NCI-H774 (cell line): ENCODE measurements around the gene SUSD3.

ENCODE experiments used
- DNase-seq: peaks from one replicate; lab custom pipeline; 2025; lab: John Stamatoyannopoulos, UW

Gene SUSD3

DNA sequence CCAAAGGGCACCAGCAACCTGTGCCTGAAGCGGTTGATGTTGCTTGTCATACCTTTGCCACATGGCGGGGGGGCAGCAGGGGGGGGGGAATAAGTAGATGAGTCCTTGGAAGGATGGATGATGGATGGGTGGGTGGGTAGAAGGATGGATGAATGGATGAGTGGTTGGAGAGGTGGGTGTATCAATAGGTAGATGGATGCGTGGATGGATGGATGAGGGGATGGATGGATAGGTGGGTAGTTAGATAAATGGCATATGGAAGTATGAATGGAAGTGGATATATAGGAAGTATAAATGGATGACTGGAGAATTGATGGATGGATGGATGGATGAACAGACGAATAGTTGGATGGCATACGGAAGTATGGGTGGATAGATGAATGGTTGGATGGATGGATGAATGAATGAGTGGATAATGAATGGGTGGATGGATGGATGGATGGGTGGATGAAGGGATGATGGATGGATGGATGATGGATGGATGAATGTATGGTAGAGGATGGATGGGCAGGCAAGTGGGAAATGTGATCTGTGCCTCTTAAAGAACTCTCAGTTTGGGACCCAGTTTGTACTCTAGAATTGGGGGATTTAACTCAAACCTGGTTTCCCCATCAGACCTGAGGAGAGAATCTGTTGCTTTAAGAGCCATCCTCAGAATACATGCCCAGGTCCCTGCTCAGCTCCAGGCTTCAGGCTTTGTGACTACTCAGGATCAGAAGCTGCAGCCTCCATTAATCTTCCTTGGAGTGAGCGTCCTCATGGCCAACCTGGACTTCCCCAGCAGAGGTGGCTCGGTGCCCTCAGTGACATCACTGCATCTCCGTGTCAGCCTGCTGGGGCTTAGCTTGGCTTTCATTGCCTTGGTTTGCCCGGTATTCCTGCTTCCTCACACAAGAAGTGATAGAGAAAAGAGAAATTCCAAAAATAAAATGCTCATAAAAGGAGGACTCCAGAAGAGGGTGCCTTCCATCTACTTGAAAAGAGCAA, 27.6 kb upstream of the SUSD3 start:
- DNase-seq: no peak

DNA sequence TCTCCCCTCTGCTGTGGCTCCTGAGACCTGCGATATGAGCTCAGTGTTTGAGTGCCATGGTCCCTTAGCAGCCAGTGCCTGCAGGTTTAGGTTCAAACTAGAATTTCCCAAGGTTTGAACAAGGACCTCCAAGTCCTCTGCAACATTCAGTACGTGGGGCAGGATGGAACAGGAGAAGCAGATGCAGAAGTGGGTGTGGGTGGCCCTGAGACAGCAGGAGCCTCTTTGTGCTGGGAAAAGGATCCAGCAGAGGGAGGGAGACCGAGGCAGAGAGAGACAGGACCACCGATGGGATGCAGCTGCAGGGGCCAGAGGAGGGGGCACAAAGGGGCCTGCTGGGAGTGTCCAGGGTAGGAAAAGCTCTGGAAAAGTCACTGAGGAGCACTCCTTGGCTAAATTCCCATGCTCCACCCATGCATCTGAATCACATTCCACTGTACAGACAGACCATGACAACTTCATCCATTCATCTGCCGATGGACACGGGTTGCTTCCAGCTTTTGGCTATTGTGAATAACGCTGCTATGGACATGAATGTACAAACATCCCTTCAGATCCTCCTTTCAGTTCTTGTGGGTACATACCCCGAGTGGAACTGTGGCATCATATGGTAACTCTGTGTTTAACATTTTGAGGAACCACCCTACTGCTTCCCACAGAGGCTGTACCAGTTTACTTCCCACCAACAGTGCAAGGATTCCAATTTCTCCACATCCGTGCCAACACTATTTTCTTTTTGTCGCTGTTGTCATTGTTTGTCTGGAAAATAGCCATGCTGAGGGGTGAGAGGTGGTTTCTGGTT, 26.7 kb upstream of the SUSD3 start:
- DNase-seq: no peak

DNA sequence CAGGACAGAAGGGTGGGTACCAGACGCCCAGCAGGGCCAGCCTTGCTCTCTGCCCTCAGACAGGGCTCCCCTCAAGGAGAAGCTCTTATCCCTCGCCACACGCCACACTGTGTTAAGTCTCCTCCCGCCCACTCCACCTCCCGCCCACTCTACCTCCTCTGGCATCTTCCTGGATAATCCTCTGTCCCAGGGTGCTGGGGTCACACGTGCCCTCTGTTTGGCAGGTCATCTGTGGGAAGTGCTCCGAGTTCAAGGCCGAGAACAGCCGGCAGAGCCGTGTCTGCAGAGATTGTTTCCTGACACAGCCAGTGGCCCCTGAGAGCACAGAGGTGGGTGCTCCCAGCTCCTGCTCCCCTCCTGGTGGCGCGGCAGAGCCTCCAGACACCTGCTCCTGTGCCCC, 26.0 kb upstream of the SUSD3 start:
- DNase-seq: no peak

- DNase-seq: no peak
These were observed 25.0 kb upstream of the SUSD3 start for GRCh38 chr9:93033531-93033930.

DNA sequence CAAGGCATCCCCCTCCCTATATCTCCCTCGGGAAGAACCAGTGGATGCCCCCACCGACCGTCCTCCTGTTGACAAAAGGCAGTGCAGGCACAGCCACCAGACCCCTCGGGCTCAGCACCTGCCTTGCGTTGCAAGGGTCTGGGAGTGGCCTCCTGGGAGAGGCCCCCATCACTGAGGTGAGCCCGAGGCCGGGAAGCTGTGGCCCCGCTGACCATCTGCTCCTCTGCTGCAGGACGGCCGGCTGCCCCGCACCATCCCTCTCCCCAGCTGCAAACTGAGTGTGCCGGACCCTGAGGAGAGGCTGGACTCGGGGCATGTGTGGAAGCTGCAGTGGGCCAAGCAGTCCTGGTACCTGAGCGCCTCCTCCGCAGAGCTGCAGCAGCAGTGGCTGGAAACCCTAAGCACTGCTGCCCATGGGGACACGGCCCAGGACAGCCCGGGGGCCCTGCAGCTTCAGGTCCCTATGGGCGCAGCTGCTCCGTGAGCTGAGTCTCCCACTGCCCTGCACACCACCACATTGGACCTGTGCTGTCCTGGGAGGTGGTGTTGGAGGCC, 23.3 kb upstream of the SUSD3 start:
- no peak for DNase-seq

DNA sequence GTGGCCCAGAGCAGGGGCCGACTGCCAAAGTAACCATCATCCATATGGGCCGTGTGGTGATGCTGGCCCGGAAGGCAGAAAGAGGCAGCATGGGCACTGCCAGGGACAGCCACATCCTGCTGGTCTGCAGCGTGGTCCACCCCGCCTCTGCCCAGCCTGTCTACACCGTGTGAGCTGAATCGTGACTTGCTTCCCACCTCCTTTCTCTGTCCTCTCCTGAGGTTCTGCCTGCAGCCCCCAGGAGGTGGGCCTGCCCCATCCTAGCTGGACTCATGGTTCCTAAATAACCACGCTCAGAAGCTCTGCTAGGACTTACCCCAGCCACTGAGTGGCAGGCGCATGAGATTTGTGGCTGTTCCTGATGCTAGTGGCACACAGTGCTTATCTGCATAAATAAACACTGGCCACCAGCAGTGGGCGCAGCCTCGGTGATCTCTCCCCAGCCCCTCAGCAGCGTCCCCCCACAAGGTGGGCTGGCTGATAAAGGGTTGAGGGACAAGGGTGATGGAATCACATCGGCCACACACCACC, 22.6 kb upstream of the SUSD3 start:
- DNase-seq: no peak

DNA sequence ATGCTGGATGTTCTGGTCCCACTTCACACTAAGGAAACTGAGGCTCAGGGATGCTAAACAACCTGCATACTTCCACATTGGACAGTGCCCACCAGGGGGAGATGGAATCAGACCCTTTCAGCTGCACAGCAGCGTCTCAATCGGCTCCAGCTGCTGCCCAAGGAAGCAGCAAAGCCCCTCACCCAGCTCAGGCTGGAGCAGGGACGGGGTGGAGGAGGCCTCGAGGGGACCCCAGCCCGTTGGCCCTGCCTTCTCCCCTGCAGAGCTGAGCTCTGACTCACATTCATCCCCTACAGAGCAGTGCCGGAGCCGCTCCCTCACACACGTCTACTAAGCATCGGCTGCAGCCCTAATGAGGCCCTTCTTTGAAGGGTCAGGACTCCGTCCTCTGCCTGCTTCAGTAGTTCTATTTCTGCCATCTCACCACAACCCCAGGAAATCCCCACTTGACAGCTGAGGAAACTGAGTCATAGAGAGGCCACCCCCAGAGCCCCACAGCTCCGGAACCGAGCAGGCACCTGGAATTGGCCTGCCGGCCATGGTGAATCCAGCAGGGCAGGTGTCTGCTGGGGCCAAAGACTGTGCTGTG, 21.5 kb upstream of the SUSD3 start:
- DNase-seq: no peak

DNA sequence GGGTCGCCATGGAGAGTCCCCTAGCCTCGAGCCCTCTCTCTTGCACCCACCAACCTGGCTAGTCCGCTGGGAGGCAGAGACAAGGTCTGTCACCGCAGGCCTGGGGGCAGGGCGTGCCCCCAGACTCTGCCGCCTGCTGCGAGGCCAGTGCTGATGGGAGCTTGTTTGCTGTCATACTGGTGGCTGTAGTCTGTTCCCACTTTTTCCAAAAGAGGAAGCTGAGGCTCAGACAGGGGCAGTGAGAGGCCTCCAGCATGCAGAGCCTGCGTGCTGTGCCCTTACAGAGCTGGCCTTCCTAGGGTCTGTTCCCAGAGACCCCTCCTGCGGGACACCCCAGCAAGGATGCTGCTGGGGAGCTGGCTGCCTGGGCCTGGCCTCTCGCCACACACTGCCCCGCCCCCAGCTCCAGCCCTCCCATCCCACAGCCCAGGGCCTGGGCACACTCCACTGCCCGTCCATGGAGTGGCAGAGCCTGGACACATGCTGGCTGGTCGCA, 21.0 kb upstream of the SUSD3 start:
- no peak for DNase-seq

- DNase-seq: no peak
These were observed 19.6 kb upstream of the SUSD3 start for GRCh38 chr9:93038918-93039317.

GRCh38 chr9:93039456-93039855, 19.0 kb upstream of the SUSD3 start:
- no peak for DNase-seq

GRCh38 chr9:93039976-93040375, 18.5 kb upstream of the SUSD3 start:
- no peak for DNase-seq

DNA sequence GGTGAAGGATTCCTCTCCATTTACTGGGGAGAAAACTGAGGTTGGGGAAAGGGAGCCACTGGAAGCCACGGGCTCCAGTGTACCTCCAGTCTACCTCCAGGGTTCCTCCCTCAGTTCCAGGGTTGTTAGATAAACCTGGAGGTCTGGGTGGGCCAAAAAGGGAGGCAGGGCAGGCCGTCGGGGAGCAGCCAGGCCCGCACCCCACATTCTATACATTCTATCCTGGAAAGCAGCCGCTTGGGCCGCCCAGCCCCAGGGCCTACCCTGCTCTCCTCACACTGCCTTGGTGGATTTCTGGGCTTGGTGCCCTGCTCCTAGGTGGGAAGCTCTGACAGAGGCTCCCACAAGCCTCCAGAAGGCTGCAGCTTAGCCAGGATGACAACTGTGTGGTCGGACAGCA, 18.1 kb upstream of the SUSD3 start:
- DNase-seq: no peak

DNA sequence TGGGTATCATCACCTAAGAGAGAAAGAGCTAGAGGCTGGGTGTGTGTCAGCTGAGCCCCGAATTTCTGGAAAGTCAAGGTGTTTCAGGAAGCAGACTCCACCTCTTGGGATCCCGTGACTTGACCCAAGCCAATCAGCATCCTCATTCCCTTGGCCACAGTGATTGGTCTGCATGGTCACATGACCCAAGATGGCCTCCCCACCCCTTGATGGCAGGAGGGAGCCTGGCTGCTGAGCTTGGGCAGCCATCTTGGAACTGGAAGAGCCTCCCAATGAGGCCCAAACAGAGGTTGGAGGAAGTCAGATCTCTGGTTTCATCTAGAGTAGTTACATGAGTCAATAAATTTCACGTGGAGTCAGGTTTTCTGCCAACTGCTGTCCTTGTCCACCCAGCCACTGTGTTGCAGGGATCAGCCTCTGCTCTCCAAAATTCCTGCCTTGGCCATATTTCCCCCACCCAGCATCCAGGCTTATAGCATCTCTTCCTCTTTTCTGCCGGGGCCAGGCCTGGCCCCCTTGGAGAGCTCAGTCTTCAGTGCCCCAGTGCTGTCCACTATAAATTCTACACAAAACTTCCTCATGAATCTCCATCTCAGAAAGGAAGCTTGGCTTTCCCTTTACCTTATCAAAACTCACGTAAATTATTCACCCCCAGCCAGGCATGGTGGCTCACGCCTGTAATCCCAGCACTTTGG, 17.2 kb upstream of the SUSD3 start:
- no peak for DNase-seq

DNA sequence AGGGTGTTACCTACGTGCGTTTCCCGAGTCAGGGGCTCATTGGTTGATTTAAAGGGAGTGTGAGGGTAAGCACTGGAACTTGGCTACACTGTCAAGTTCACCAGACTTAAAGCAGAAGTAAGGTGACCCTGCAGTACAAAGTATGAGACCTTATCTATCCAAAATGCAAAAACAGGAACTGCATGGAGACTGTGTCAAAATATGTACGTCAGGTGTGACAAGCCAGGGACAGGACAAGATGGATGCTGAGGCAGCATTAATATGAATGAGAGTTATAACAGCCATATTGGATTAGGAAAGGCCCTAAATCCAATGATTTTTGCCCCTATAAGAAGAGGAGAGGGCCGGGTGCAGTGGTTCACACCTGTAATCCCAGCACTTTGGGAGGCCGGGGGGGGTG, 15.4 kb upstream of the SUSD3 start:
- no peak for DNase-seq

- no peak for DNase-seq
These were observed 13.0 kb upstream of the SUSD3 start for GRCh38 chr9:93045521-93045920.

GRCh38 chr9:93048566-93049448, 9.7 kb upstream of the SUSD3 start:
- no peak for DNase-seq

DNA sequence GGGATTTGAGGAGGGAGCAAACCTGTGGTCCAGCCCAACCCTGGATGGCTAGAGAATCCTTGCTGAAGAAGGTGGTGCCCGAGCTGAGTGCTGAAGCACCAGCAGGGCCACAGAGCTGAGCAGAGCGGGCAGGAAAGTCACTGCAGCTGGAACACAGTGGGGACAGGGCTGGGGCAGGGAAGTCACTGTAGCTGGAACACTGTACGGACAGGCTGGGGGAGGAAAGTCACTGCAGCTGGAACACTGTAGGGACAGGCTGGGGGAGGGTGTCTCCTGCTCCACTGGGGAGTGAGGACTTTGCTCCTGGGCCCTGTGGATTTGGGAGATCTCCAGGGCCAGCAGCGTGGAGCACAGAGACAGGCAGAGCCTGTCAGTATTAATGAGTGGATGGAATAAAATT, 9.0 kb upstream of the SUSD3 start:
- DNase-seq: no peak

DNA sequence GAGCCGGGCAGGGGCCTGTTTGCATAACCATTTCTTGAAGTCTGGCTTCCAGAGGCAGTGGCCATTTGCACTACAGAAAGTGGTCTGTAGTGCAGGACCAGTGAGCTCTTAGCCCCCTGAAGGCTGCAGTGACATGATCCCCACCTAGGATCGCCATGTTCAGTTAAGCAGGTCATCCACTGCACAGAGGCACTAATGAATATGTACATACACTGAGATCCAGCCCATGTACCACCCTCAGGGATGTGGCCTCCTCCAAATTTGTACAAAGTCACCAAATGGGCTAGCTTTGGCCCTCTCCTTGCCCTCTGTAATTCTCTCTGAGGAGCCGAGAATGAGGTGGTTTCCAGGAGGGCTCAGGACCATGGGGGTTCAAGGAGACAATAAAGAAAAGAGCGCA, 8.3 kb upstream of the SUSD3 start:
- no peak for DNase-seq

GRCh38 chr9:93051680-93052089, 6.8 kb upstream of the SUSD3 start:
- DNase-seq: no peak

GRCh38 chr9:93052791-93053540, 5.5 kb upstream of the SUSD3 start:
- DNase-seq: no peak
